Testis (tissue), 2 donors: ENCODE results near the gene MEOX1.

Experiments
- CTCF ChIP-seq, 3 experiments: fragments of 450-650 bp in 2 of 3; fragments of 200-600 bp in 1 of 3; sonication (generic) in 1 of 3; IDR thresholded peaks; one replicate each; pipeline ENCODE4 v1.5.1; 2016 to 2019; ENCODE audit warnings: antibody characterized with exemption in 3 of 3, mild to moderate bottlenecking in 2 of 3, moderate library complexity in 1 of 3
- POLR2A ChIP-seq: fragments of 450-650 bp; IDR thresholded peaks from one replicate; pipeline ENCODE4 v1.6.1; 2017; ENCODE audit warnings: antibody characterized with exemption, mild to moderate bottlenecking, moderate library complexity

GRCh38 chr17:43699438-43699756 lies 37.7 kb upstream of the MEOX1 start:
- no peak for TF ChIP-seq CTCF (IDR thresholded peaks at IDR 0.05)
- no peak for TF ChIP-seq POLR2A
